GM19438 (cell line): ENCODE results near the gene CSHL1.
"Not testable (repeated sequence)": the region's sequence is repeated elsewhere in the genome, so short reads cannot be mapped to it uniquely, and the experiment has no call there.

Experiments used
- ATAC-seq: cut with Tn5 transposase; IDR thresholded peaks from one replicate; pipeline ENCODE4 v1.9.1; 2021; ENCODE audit warnings: low read depth; ENCODE audit not compliant: unreplicated experiment

The CSHL1 gene

GRCh38 chr17:63920050-63920449, 9.0 kb upstream of the CSHL1 start:
- not testable (repeated sequence) for ATAC-seq

DNA sequence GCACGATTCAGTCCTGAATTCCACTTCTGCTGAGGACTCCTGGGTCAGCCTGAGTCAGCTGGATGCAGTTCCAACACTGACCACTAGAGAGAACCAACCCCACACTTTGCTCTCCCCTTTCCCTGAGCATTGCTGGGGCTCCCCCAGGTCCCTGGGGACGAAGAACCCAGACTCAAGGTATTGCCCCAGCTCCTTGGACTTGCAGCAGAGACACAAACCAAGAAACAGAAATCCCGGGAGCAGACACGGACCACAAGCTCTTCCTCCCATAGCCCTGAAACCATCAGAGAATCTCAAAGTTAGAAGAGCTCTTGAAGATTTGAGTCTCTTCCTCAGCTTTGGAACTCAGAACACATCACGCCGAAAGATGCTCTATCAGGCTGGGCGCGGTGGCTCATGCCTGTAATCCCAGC, 8.3 kb upstream of the CSHL1 start:
- no peak for ATAC-seq

DNA sequence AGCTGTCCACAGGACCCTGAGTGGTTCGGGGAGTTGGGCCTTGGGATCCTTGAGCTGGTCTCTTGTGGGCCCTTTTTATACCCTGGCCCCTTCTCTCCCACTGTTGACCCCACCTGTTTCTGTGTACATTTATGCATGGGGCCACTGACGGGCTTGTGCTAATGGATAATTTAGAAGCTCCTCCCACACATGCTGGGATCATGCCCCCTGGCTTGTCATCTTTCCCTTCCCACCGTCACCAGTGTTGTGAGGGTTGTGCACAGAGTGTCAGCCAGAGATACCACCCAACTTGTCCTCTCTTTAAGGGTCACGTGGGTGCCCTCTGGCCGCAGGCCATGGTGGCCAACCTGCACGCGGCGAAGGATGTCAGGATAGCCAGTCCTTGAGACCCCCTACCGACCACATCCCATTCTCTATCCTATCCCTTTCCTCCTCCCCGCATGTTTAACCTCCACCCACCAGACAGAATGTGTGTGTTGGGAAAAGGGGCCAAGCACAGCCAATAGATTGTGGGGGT, 7.8 kb upstream of the CSHL1 start, which contains the start of gene GH1:
Gene GH1, minus strand, starts transcription at position 51 of the 517 bp plus-strand sequence. CDS start 63 bp downstream, outside the sequence.
- not testable (repeated sequence) for ATAC-seq

- no peak for ATAC-seq
Measured at GRCh38 chr17:63918305-63918704, 7.2 kb upstream of the CSHL1 start.

- no peak for ATAC-seq
Measured at GRCh38 chr17:63917646-63918045, 6.6 kb upstream of the CSHL1 start.

GRCh38 chr17:63917206-63917605, 6.1 kb upstream of the CSHL1 start:
- ATAC-seq, result not testable (repeated sequence)

- no peak for ATAC-seq
Measured at GRCh38 chr17:63916566-63917185, 5.6 kb upstream of the CSHL1 start.

DNA sequence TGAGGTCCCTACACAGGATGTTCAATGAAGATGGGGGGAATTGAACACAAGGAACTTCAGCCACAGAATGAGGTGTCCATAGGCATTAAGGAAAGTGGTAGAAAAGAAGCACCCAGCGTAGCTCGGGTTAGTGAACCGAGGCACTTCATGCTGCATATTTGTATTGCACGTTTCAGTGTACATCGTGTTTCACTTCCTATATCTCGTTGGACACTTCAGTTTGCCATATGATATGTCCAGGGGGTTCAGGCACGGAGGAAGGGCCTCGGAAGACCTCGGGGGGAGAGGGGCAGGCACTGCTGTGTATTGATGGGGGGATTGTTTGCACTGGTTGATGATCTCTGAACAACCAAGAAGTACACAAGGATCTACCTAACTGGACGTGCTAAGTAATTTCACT, 4.7 kb upstream of the CSHL1 start:
- not testable (repeated sequence) for ATAC-seq

GRCh38 chr17:63914471-63914870, 3.4 kb upstream of the CSHL1 start:
- no peak for ATAC-seq

DNA sequence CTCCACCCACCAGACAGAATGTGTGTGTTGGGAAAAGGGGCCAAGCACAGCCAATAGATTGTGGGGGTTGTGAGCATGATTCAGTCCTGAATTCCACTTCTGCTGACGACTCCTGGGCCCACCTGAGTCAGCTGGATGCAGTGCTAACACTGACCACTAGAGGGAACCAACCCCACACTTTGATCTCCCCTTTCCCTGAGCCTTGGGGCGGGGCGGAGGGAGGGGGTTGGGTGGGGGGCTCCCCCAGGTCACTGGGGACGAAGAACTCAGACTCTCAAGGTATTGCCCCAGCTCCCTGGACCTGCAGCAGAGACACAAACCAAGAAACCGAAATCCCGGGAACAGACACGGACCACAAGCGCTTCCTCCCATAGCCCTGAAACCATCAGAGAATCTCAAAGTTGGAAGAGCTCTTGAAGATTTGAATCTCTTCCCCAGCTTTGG, 621 bp upstream of the CSHL1 start:
- no peak for ATAC-seq

GRCh38 chr17:63910096-63910495, 962 bp downstream of the CSHL1 start:
- ATAC-seq, result no peak

- not testable (repeated sequence) for ATAC-seq
Measured at GRCh38 chr17:63909586-63909985, 1.5 kb downstream of the CSHL1 start.

GRCh38 chr17:63907161-63907778, 3.8 kb downstream of the CSHL1 start:
- ATAC-seq, result not testable (repeated sequence)

- not testable (repeated sequence) for ATAC-seq
Measured at GRCh38 chr17:63904796-63905195, 6.3 kb downstream of the CSHL1 start.

GRCh38 chr17:63903787-63904201, 7.3 kb downstream of the CSHL1 start:
- ATAC-seq, result not testable (repeated sequence)

DNA sequence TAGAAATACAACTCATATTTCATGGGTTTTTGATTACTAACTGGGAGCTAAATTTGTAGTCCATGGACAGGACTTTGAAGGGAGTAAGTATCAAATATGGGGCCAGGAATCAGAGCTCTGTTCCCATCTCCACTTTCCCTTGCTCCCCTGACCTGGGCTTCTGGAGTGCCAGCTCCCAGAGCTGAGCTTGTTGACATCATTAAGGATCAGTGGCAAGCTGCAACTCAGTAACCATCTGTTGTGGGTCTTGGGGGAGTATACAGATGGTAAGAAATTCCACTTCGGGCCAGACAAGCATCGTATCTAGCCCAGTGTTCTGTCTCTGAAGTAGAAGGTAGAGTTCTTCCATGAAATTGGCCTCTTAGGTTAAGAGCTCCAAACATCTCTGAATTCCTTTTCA, 9.1 kb downstream of the CSHL1 start:
- ATAC-seq, result not testable (repeated sequence)

DNA sequence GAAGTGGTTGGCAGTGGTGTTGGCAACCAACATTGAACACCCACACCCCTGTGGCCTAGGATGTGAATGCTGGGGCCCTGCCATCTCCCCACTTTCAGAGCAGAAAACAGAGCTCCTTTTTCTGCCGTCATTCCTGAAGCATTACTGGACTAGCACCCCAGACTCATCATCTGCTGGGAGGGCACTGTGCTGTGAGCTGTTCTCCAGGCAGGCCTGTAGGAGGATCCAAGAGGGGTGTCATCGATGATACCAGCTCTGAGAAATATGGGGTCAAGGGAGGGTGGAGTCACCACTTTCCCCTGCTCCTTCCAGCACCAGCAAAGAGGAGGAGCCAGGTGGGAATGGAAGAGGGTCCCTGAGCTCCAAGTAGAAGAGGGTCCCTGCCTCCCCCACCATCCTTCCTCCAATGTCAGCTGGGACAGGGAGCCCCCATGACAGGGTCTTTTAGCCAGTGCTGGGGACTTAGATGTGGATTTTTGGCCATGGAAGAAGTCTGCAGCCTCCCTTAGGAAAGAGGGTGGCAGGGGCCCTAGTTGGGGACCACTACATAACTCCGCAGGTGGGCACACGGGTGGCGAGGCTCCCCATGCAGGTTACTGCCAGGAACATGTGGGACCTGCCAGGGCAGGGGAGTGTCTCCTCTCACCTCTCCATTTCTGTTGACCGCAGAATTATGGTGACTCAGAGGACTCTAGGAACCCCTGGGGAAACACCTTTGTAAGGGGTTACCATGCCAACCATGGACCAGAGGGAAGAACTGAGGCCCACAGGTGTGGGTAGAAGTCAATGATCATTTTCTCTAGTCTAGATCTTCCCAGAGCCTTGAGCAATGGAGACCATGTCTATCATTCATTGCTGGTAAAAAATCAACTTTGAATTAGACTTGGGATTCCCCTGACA, 11.9 kb downstream of the CSHL1 start:
- ATAC-seq, result not testable (repeated sequence)

- ATAC-seq, result not testable (repeated sequence)
Measured at GRCh38 chr17:63896524-63897354, 14.3 kb downstream of the CSHL1 start, which contains the start of gene CSH1. CSH1 (minus strand) TSS chr17:63896574; CDS start chr17:63896511, 63 bp downstream.

DNA sequence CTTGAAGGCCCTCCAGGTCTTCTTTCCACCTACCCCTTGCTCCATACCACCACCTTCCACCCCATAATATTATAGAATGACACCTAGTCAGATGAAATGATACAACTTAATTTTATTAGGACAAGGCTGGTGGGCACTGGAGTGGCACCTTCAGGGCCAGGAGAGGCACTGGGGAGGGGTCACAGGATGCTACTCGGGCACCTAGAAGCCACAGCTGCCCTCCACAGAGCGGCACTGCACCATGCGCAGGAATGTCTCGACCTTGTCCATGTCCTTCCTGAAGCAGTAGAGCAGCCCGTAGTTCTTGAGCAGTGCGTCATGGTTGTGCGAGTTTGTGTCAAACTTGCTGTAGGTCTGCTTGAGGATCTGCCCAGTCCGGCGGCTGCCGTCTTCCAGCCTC, 16.2 kb downstream of the CSHL1 start:
- not testable (repeated sequence) for ATAC-seq

DNA sequence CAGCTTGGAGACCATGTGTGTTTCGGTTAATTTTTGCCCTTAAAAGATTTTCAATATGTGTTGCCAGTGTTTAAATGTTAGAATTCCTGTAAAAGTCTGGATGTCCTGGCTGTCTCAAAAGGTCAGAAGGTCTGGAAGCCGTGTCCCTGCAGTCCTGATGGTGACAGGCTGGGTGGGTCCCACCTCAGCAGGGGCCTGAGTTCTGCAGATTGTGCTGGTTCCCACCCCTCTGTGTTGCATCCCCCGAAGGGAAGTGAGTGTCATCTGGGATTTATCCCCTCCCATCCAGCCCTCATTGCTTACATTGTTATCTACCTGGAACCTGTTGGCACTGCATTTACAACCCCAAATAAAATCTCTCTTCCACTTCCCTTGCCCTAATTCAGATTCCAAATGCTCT, 17.0 kb downstream of the CSHL1 start:
- not testable (repeated sequence) for ATAC-seq
